Spleen (tissue), 11 donors: ENCODE data around the gene DACH1. TPM values are rescaled to one million over a fixed set of nuclear protein-coding genes. Genes with fewer than 3 reads are reported as not detected.

ENCODE experiments used
- DNase-seq: peaks from one replicate; pipeline ENCODE4 v3.0.0-alpha.2; 2020
- H3K27ac ChIP-seq, 8 donors: fragments of 200-600 bp; sonication (generic) in 7 of 8; 1 replicate in 4 of 8; 2 replicates in 4 of 8; pipeline versions ENCODE4 v1.5.0 to v1.8.0; 2016 to 2021; ENCODE audit warnings: inconsistent platforms in 4 of 8, mild to moderate bottlenecking in 4 of 8, moderate library complexity in 1 of 8
- H3K27me3 ChIP-seq, 7 donors: fragments of 200-600 bp; sonication (generic) in 6 of 7; replicated peaks in 1 of 7; 1 replicate in 4 of 7; 2 replicates in 3 of 7; pipeline versions ENCODE4 v1.5.0 to v1.8.0; 2016 to 2021; ENCODE audit warnings: inconsistent platforms in 3 of 7, mild to moderate bottlenecking in 1 of 7
- H3K36me3 ChIP-seq, 6 donors: fragments of 200-600 bp; sonication (generic) in 5 of 6; 1 replicate in 4 of 6; 2 replicates in 2 of 6; pipeline versions ENCODE4 v1.5.0 to v1.8.0; 2016 to 2021; ENCODE audit warnings: inconsistent platforms in 2 of 6
- H3K4me1 ChIP-seq, 6 donors: fragments of 200-600 bp; sonication (generic) in 5 of 6; 1 replicate in 3 of 6; 2 replicates in 3 of 6; pipeline versions ENCODE4 v1.5.0 to v1.8.0; 2016 to 2021; ENCODE audit warnings: inconsistent platforms in 3 of 6
- H3K4me3 ChIP-seq, 8 donors: fragments of 200-600 bp; sonication (generic) in 7 of 8; 1 replicate in 4 of 8; 2 replicates in 4 of 8; pipeline versions ENCODE4 v1.5.0 to v1.8.0; 2016 to 2021; ENCODE audit warnings: inconsistent platforms in 4 of 8, mild to moderate bottlenecking in 4 of 8, moderate library complexity in 2 of 8
- H3K9me3 ChIP-seq, 8 donors: fragments of 200-600 bp; sonication (generic) in 7 of 8; 1 replicate in 4 of 8; 2 replicates in 4 of 8; pipeline versions ENCODE4 v1.5.0 to v1.8.0; 2016 to 2021; ENCODE audit warnings: inconsistent platforms in 4 of 8
- CTCF ChIP-seq, 11 experiments: fragments of 200-600 bp in 7 of 11; fragments of 450-650 bp in 4 of 11; sonication (generic) in 4 of 11; IDR thresholded peaks in 8 of 11; conservative IDR thresholded peaks in 3 of 11; 1 replicate in 7 of 11; 2 replicates in 4 of 11; pipeline versions ENCODE4 v1.4.0 to v1.8.0; 2016 to 2021; ENCODE audit warnings: antibody characterized with exemption in 11 of 11, inconsistent platforms in 4 of 11, mild to moderate bottlenecking in 1 of 11
- POLR2A ChIP-seq, 3 donors: fragments of 450-650 bp; IDR thresholded peaks; one replicate each; pipeline ENCODE4 v1.5.1; 2017; ENCODE audit warnings: antibody characterized with exemption in 3 of 3, mild to moderate bottlenecking in 1 of 3
- POLR2AphosphoS5 ChIP-seq, 3 donors: sonication (generic); formaldehyde crosslinking; IDR thresholded peaks; one replicate each; pipeline ENCODE4 v1.5.1; 2017; ENCODE audit warnings: antibody characterized with exemption in 3 of 3
- whole genome bisulfite sequencing, 5 donors: extraction: QIAGEN DNeasy Blood & Tissue Kit in 3 of 5; methylation state at CpG; one replicate each; pipeline versions ENCODE4 v1.1.5 to v1.1.7; 2013 to 2018; 5-methylcytosine and 5-hydroxymethylcytosine counted together
- intact Hi-C: fragments of 100-400 bp; cut with DNase I; formaldehyde crosslinking; loops from one replicate; pipeline ENCODE4 v1.15.0; 2023; ENCODE audit warnings: low total_unique reads
- polyA plus RNA-seq, 3 donors: library from polyadenylated mRNA; stranded (reverse); fragments of 200-250 nt; gene quantifications; one replicate each; pipeline ENCODE4 v1.2.1, GENCODE V29; 2013
- total RNA-seq, 7 donors: library from RNA; depleted of rRNA in 3 of 7; stranded (reverse); fragments of >200 nt in 3 of 7; fragmentation: NEBNext Ultra II Directional in 4 of 7; extraction: Animal tissue kit (Norgen Biotek cat#: 25700) in 4 of 7; gene quantifications; one replicate each; pipeline versions ENCODE4 v1.1.0 to v1.2.1, GENCODE V29; 2016 to 2021
- donor health status: healthy with polysubstance abuse.
- donor health status: DM: no; HTN: no; CAD: no; lungs with moderate emphysema.
- donor health status: DM: no; HTN: no; CAD: no.
- donor health status: Bipolar disorder and iron deficiency.
- donor health status: healthy.
- donor health status: DM: no; HTN: no; CAD: no.
- donor health status: DM: yes; HTN: yes; CAD: no.

Gene DACH1
- total and polyA plus RNA-seq, 10 donors, result 0.80 to 18.9 (median 11.4) TPM

GRCh38 chr13:71801781-71802180 is 65.2 kb downstream of the DACH1 start:
- Histone ChIP-seq H3K27ac (peak overlapping the region in 2 of 8 donors; percentile 65 to 73), H3K4me3 (no peak overlapping the region), H3K36me3 (no peaks in the 10 kb centered on the region), H3K27me3 (no peaks in the 10 kb centered on the region), H3K9me3 (no peaks in the 10 kb centered on the region), H3K4me1 (peaks cover 0 to 73% (median 14%) of the 10 kb centered on the region in 6 donors)
- WGBS, 5 donors, result 78 to 90% (median 86%) methylated on average over 2 of the region's 2 CpGs
- intact Hi-C loops, result no loop called here
- TF ChIP-seq POLR2A (IDR thresholded peaks at IDR 0.05) (no peak), CTCF (IDR thresholded peaks at IDR 0.05 in 8 of 11, conservative IDR thresholded peaks at IDR 0.05 in 3 of 11) (no peak), POLR2AphosphoS5 (IDR thresholded peaks at IDR 0.05) (no peak)
- DNase-seq, result no peak

GRCh38 chr13:71801165-71801760 is 65.7 kb downstream of the DACH1 start:
- intact Hi-C loops, result no loop called here
- Histone ChIP-seq H3K9me3 (no peaks in the 10 kb centered on the region), H3K36me3 (no peaks in the 10 kb centered on the region), H3K27me3 (no peaks in the 10 kb centered on the region), H3K4me3 (no peak overlapping the region), H3K27ac (peak overlapping the region in 2 of 8 donors; percentile 65 to 73), H3K4me1 (peaks cover 0 to 68% (median 14%) of the 10 kb centered on the region in 6 donors)
- TF ChIP-seq CTCF (IDR thresholded peaks at IDR 0.05 in 8 of 11, conservative IDR thresholded peaks at IDR 0.05 in 3 of 11) (no peak), POLR2AphosphoS5 (IDR thresholded peaks at IDR 0.05) (no peak), POLR2A (IDR thresholded peaks at IDR 0.05) (no peak)
- 83 to 92% (median 90%) methylated on average over 3 of the region's 3 CpGs for WGBS, 5 donors
- DNase-seq, result no peak

GRCh38 chr13:71799324-71799723 is 67.7 kb downstream of the DACH1 start:
- H3K4me3 ChIP-seq, result no peak overlapping the region
- H3K9me3 ChIP-seq, result no peaks in the 10 kb centered on the region
- intact Hi-C loops, result no loop called here
- 69 to 86% (median 79%) methylated on average over 4 of the region's 4 CpGs for WGBS, 5 donors
- TF ChIP-seq CTCF (IDR thresholded peaks at IDR 0.05 in 8 of 11, conservative IDR thresholded peaks at IDR 0.05 in 3 of 11), result no peak
- no peak for TF ChIP-seq POLR2A (IDR thresholded peaks at IDR 0.05)
- TF ChIP-seq POLR2AphosphoS5 (IDR thresholded peaks at IDR 0.05), result no peak
- no peaks in the 10 kb centered on the region for H3K36me3 ChIP-seq
- H3K27ac ChIP-seq, result peak overlapping the region in 1 of 8 donors; percentile 38
- peaks cover 0 to 67% (median 14%) of the 10 kb centered on the region in 6 donors for H3K4me1 ChIP-seq
- H3K27me3 ChIP-seq, result no peaks in the 10 kb centered on the region
- DNase-seq, result no peak

GRCh38 chr13:71798707-71799106 is 68.3 kb downstream of the DACH1 start:
- intact Hi-C loops, result no loop called here
- Histone ChIP-seq H3K27ac (peak overlapping the region in 4 of 8 donors; percentile 8 to 56 (median 32)), H3K4me1 (peaks cover 0 to 64% (median 14%) of the 10 kb centered on the region in 6 donors), H3K4me3 (no peak overlapping the region), H3K36me3 (no peaks in the 10 kb centered on the region), H3K27me3 (no peaks in the 10 kb centered on the region), H3K9me3 (no peaks in the 10 kb centered on the region)
- no peak for DNase-seq
- TF ChIP-seq POLR2AphosphoS5 (IDR thresholded peaks at IDR 0.05) (no peak), CTCF (IDR thresholded peaks at IDR 0.05 in 8 of 11, conservative IDR thresholded peaks at IDR 0.05 in 3 of 11) (no peak), POLR2A (IDR thresholded peaks at IDR 0.05) (no peak)
- WGBS, 5 donors, result 72 to 87% (median 87%) methylated on average over 1 of the region's 1 CpG
